Measurements from ENCODE around the gene CGB1. TPM values are rescaled to one million over a fixed set of nuclear protein-coding genes. Genes with fewer than 3 reads are reported as not detected.

Gene CGB1
- total and polyA plus RNA-seq, 2 of the 8 experiments (the other 6 are each of a cell fraction or from before 2014, with no cell fraction given): not detected

DNA sequence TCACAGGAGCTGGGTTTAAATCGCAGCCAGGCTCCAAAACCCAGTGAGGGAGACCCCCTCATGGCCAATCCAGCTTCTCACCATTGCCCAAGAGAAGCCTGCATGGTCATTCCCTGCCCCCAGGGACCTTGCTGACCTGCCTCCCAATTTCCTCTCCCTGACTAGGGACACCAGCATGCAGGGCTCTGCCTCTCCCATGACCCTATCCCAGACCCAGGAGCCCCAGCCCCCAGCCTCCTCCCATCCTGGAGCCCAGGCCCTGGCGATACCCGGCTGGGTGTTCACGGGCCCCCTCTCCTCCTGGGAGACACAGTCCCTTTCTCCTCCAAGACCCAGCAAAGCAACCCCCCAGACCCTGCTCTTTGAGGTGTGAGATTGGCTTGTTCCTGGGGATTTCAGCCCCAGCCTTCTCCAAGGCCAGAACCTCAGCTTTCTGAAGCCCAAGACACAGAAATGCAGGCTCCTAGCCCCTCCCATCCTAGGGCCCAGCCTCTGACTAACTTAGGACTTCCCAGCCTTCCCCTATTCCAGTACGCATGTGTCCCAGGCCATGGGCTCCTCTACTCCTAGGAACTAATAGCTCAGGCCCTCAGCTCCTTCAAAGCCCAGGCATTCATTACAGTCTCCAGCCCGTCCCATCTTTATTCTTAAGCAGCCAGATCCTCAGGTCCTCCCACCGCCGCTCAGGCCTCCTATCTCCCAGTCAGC is 44.7 kb downstream of the CGB1 start:
- H3K36me3 ChIP-seq (ENCODE audit: control insufficient read depth in 2 of 4, insufficient read depth in 4 of 4, low read length in 3 of 4): peaks cover 0 to 13% (median 5%) of the 10 kb centered on the region in 4 experiments; a peak in 4 of 8 replicates
- H2BK20ac ChIP-seq (ENCODE audit: low read length): no peak overlapping the region
- H3K4me1 ChIP-seq (replicated peaks in 1 of 4; ENCODE audit: control insufficient read depth in 3 of 4, insufficient read depth in 4 of 4, low read length in 3 of 4): peaks cover 0 to 3% (median 0%) of the 10 kb centered on the region in 4 experiments; a peak in 2 of 7 replicates
- no peak overlapping the region for H2BK12ac ChIP-seq (ENCODE audit: low read depth, low read length)
- H3K14ac ChIP-seq (ENCODE audit: insufficient read length): no peak overlapping the region
- H3K4me2 ChIP-seq (ENCODE audit: insufficient read depth in 1 of 2, low read depth in 2 of 2, low read length in 2 of 2): peak overlapping the region; percentile 87 to 91
- no peaks in the 10 kb centered on the region for H3K9me3 ChIP-seq (ENCODE audit: insufficient read depth in 2 of 2, low read depth in 1 of 2, low read length in 1 of 2)
- H3K9ac ChIP-seq (replicated peaks in 1 of 4; ENCODE audit: extremely low read depth in 1 of 4, low read depth in 3 of 4, low read length in 3 of 4): peak overlapping the region in 3 of 4 experiments; percentile 25 to 75 (median 73); a peak in 5 of 7 replicates
- H3K27ac ChIP-seq (ENCODE audit: low read depth, low read length): no peak overlapping the region
- 0 out of 4 replicates have a peak, but pooled peaks of 1 of the 2 experiments have one; percentile 18 for TF ChIP-seq SIN3A (conservative IDR thresholded peaks at IDR 0.05 in 1 of 2, IDR thresholded peaks at IDR 0.05 in 1 of 2; ENCODE audit: low read depth in 1 of 2, low read length in 2 of 2)
- no peak for TF ChIP-seq ZNF274 (IDR thresholded peaks at IDR 0.05; ENCODE audit: borderline replicate concordance, extremely low read depth, low read length)
- no peak overlapping the region for H3K23ac ChIP-seq (ENCODE audit: insufficient read length)
- ChIA-PET CTCF (ENCODE audit: partially characterized antibody) (interaction anchor here (0.6 to 2.6 kb wide), 14 partner anchors 10 to 187 kb away, joined by 3 to 19 read pairs (median 4); partner anchors contain the start of gene HSD17B14), POLR2A (ENCODE audit: partially characterized antibody) (interaction anchor here (1.2 to 4.4 kb wide), 10 partner anchors 9 to 155 kb away, joined by 3 to 37 read pairs (median 4); partner anchors contain the start of genes FTL, NUCB1 and PPP1R15A)
- H2AK5ac ChIP-seq (ENCODE audit: low read depth, low read length): no peak overlapping the region
- no peak overlapping the region for H2AFZ ChIP-seq (ENCODE audit: low read length)
- H3K23me2 ChIP-seq (ENCODE audit: low read depth, low read length): peaks cover 8% of the 10 kb centered on the region; the same call in 1 of the 2 replicates
- H3K79me2 ChIP-seq (ENCODE audit: control insufficient read depth in 1 of 2, insufficient read depth in 2 of 2, low read length in 2 of 2): peaks cover 11 to 31% of the 10 kb centered on the region in 2 experiments; a peak in 3 of 4 replicates
- peaks cover 0 to 13% of the 10 kb centered on the region in 2 experiments for H4K20me1 ChIP-seq (replicated peaks in 1 of 2; ENCODE audit: control insufficient read depth in 1 of 2, insufficient read depth in 2 of 2, low read length in 2 of 2)
- H3K4me3 ChIP-seq (ENCODE audit: extremely low read depth in 1 of 4, insufficient read depth in 2 of 4, low read depth in 3 of 4, low read length in 4 of 4): peak overlapping the region; percentile 66 to 97 (median 92)
- WGBS, 2 experiments (ENCODE audit: extremely low coverage in 1 of 2, insufficient coverage in 1 of 2, insufficient read length in 1 of 2, insufficient replicate concordance in 2 of 2, low coverage in 1 of 2, low lambda C conversion rate in 2 of 2, missing lambda C conversion rate in 1 of 2): 47% methylated on average over 7 of the region's 8 CpGs; no CpG with 5 or more reads in 1 of the 2 experiments
- H3K4ac ChIP-seq (replicated peaks; ENCODE audit: insufficient read length, low read depth, low read length): no peak overlapping the region
- no peak overlapping the region for H4K91ac ChIP-seq (replicated peaks; ENCODE audit: insufficient read length, low read length)
- peak overlapping the region; percentile 35; the same call in 1 of the 2 replicates for H2BK5ac ChIP-seq (ENCODE audit: low read depth, low read length)
- no peak overlapping the region for H2BK15ac ChIP-seq (ENCODE audit: low read length)
- H3K27me3 ChIP-seq (replicated peaks in 1 of 4; ENCODE audit: control insufficient read depth in 3 of 4, extremely low read depth in 1 of 4, insufficient read depth in 3 of 4, low read length in 3 of 4): no peaks in the 10 kb centered on the region
- H2BK120ac ChIP-seq (replicated peaks; ENCODE audit: low read depth, low read length): no peak overlapping the region
- no peak for FAIRE-seq
- no peak overlapping the region; the same call in 1 of the 2 replicates for H3K18ac ChIP-seq (ENCODE audit: extremely low read depth, low read length)
- no peak overlapping the region for H3K56ac ChIP-seq (replicated peaks; ENCODE audit: insufficient read length, low read depth, low read length)
- peaks cover 15% of the 10 kb centered on the region for H3K79me1 ChIP-seq (ENCODE audit: low read depth, low read length)
- H4K5ac ChIP-seq (ENCODE audit: insufficient read length, low read depth, low read length): peak overlapping the region; percentile 50
- no peak overlapping the region for H4K8ac ChIP-seq (ENCODE audit: extremely low read depth, insufficient read depth, low read length)
- DNase-seq (ENCODE audit: low read depth in 1 of 2, low spot score in 2 of 2): no peak

Measured in H1 (cell line).